ENCODE data around the gene HIRIP3. TPM values are rescaled to one million over a fixed set of nuclear protein-coding genes. Genes with fewer than 3 reads are reported as not detected.
"Not testable (repeated sequence)": the region's sequence is repeated elsewhere in the genome, so short reads cannot be mapped to it uniquely, and the experiment has no call there.

HIRIP3 gene
- polyA plus RNA-seq, 1 donor = 13.3 TPM

DNA sequence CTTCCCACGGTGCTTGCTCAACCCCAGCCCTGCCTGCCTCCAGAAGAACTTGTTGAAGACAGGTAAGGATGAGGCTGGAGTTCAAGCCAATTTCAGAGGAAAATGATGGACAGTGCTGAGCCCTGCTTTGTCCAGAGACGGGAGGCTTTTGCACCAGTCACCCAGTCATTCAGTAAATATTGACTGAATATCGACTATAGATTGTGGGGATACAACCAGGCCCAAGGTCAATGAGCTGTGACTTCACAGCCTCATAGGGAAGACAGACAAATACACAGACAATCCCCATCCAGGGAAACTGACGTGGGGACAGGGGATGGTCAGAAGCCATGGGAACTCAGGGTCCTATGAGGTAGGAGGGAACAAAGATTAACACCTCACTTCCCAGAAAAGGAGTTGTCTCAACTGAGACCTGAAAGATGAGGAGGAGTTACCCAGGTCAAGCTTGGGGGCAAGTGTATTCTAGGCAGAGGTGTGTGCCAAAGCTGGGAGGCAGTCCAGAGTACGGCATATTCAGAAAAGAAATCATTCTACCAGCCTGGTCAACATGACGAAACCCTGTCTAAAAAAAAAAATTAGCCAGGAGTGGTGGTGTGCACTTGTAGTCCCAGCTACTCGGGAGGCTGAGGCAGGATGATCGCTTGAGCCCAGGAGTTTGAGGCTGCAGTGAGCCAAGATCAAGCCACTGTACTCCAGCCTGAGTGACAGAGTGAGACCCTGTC is 21.3 kb upstream of the HIRIP3 start:
- DNase-seq (ENCODE audit: low read depth) = no peak

DNA sequence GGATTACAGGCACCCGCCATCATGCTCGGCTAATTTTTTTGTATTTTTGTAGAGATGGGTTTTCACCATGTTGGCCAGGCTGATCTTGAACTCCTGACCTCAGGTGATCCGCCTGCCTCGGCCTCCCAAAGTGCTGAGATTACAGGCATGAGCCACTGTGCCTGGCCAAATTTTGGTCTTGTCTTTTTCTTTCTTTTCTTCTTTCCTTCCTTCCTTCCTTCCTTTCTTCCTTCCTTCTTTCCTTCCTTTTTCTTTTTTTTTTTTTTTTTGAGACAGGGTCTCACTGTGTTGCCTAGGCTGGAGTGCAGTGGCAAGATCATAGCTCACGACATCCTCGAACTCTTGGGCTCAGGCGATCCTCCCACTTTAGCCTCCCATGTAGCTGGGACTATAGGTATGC is 20.0 kb upstream of the HIRIP3 start:
- not testable (repeated sequence) for DNase-seq (ENCODE audit: low read depth)

DNA sequence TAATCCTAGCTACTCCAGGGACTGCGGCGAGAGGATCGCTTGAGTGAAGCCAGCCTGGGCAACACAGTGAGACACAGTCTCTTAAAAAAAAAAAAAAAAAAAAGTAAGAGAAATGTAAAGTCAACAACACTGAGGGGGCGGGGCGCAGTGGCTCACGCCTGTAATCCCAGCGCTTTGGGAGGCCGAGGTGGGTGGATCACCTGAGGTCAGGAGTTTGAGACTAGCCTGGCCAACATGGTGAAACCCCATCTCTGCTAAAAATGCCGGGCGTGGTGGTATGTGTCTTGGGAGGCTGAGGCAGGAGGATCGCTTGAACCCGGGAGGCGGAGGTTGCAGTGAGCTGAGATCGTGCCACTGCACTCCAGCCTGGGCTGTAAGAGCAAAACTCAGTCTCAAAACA is 17.2 kb upstream of the HIRIP3 start:
- not testable (repeated sequence) for DNase-seq (ENCODE audit: low read depth)

DNA sequence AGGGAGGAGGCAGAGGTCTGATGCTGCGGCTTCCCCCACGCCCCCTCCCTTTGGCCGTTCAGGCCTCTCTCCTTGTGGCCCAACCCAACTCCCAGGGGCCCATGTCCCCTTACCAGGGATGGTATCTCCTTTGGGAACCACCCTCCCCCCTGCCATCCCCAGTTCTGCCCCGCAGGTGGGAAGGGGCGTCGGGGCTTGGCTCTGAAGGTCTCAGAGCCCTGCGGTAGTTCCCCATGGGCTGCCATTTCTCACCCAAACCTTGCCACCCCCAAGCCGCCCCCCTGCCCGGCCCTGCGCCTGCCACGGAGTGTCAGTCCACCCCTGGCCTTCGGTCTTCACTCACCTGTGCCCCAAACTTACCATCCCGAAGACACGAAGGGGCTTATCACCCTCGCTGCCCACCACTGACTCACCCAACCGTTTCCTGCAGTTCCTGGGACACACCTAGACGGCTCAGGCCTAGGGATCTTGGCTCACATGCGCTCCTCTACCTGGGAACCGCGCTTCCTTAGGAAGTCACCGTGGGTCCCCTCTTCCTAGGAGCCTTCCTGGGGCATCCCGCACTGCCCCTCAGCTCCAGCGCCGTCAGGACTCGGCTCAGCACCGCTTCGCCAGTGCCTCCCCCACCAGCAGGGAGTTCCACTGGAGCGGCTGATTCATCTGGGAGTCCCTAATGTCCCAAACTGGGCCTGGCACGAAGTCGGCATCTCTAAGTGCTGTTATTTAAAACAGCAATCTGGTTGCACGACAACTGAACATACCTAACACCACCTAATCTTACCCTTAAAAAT is 16.5 kb upstream of the HIRIP3 start:
- DNase-seq (ENCODE audit: low read depth) = no peak

DNA sequence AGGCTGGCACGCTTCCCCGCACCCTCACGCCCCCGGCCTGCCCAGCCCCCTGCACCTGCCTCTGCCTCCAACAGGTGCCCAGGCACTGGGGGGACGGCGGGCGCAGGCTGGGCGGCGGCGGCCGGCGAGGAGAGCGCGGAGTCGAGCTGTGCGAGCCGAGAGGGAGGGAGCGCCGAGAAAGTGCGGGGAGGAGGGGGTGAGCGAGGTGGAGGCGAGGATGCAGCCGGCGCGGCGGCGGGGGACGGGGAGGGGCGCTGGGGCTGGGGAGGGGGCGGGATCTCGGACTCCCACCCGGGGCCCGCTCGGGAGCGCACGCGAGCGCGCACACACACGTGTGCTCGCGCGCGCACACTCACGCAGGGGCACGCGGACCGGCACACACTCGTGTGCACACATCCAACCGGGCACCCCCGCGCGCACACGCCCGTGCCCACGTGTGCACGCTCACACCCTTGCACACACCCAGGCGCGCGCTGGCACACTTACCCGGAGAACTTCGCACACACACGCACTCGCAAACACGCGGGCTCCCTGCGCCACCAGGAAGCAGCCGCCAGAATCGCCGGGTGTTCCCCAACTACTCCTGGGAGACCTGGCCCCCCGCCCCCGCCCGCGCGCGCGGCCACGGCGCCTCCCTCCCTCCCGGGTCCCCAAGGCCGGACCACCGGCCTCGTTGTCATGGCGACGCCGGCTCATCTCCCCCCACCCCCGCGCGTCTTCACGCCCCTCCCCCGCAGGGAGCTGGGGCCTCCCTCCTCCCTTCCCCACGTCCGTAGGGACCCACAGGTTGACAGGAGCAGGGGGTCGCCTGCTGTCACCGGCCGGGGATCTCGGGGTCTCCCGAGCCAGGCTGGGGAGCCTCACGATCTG is 15.7 kb upstream of the HIRIP3 start, which contains the start of gene DOC2A:
Gene DOC2A (minus strand): TSS at position 184 of the 870 bp plus-strand sequence. CDS start 805 bp downstream, outside the sequence.
- no peak for DNase-seq (ENCODE audit: low read depth)

DNA sequence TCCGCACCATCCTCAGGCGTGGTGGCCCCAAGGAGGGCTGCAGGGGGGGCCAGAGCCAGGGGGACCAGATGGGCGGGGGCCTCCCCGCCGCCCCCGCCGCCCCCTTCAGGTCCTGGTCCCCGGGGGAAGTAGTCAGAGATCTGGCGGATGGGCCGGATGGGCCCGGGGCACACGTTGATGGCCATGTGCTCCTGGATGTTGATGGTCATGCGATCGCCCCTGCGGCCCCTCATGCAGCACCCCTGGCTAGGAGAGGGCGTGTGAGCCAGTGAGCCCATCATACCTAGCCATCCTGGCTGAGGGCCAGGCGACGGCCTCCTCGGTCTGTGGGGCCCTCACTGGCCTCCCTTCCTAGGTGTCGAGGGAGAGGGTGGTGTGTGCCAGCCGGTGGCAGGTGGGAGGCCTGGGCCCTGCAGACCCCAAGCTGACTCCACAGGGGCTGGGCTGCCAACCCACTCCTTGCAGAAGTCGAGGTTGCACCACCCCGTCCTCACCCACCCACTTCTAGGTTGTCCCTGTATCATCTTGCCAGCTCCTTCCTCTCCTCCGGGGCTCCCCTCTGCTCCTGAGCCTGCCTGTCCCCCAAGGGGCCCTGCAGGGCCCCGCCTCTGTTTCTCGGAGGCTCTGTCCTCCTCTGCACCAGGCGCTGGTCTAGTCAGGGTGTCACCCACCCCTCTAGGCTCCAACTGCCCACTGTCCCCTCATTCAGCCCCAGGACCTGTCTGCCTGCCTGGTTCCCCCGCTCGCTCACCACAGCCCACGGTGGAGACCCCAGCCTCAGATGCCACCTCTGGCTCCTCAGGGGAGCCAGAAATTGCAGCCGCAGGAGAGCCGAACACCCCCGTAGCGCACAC is 14.8 kb upstream of the HIRIP3 start:
- no peak for DNase-seq (ENCODE audit: low read depth)

DNA sequence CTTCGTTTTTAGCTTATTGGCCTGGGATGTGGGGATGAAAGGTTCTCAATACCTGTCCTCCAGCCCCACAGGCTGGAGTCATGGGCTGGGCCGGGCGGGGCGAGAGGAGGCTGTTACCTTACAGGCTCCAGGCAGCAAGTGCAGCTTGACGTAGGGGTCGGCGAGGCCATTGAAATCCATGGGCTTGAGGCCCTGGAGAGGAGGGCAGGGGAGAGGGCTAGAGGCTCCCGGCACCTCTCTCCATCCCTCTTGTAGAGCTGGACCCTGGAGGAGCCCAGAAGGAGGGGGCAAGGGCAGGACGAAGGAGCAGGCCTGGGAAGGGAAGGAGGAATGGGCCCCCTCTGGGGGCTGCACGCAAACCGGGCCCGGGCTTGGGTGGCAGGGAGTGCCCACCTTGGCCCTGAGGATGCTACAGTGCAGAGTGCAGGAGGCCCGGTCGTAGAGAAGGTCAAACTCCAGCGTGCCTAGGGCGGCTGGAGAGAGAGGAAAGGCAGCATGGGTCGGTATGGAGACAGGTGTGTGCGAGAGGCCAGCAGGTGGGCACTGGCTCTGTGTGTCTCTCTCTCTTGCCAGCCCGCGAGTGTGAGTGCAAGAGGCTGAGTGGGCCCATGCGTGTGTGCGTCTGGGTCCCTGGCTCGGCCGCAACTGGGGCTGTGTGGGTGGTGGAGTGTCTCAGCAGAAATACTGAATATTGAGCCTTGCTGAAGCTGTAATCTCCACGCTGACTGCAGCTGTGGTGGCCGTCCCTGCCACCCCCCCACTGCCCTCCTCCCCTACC is 13.9 kb upstream of the HIRIP3 start:
- DNase-seq (ENCODE audit: low read depth) = no peak

DNA sequence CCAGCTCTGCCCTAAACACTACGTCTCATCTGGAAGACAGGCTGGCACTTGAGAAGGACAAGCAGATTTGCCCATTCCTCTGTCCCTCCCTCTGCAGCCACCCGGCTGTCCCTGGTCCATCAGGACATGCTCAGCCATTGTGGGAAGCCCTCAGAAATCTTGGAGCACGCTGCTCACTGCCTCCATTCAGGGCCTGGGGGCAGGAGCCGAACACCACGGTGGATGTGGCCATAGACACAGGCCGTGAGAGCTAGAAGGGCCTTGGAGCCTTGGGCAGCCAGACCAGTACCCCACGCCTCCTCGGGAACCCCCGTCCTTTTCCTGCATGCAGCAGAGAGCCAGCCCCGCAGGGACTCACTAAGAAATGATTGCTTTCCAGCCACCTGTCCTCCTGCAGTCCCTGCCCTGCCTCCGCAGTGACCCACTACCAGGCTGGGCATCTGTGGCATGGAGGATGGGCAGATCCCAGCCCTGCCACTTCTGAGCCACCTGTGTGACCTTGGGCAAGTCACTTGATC is 12.0 kb upstream of the HIRIP3 start:
- no peak for DNase-seq (ENCODE audit: low read depth)

DNA sequence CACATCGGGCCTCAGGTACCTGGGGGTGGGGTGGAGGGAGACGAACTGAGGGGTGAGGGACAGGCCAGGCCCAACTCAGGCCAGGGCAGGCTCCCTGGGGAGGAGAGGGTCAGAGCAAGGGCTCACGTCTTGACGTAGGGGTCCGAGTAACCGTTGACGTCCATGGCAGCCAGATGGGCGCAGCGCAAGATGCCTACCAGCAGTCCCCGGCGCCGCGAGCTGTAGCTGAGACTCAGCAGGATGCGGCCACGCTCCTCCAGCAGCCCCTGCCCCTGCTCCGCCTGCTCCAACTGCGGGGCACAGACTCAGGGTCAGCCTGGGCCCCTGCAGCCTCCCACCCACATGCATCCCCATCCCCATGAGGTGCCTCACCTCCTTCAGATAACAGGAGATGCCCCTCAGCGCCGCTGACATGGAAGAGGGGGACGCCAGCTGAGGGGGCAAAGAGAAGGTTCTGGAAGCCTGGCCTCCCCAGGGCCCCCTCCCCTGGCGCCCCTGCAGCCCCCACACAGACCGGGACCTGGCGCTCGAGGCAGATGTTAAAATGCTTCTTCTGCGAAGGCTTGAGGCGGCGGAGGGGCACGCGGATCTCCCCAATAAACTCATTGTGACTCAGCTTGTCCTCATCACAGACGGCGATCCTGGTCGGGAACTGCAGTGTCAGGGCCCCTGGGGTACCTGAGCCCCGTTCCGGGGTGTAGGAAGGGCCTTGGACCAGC is 11.4 kb upstream of the HIRIP3 start:
- DNase-seq (ENCODE audit: low read depth) = no peak

DNA sequence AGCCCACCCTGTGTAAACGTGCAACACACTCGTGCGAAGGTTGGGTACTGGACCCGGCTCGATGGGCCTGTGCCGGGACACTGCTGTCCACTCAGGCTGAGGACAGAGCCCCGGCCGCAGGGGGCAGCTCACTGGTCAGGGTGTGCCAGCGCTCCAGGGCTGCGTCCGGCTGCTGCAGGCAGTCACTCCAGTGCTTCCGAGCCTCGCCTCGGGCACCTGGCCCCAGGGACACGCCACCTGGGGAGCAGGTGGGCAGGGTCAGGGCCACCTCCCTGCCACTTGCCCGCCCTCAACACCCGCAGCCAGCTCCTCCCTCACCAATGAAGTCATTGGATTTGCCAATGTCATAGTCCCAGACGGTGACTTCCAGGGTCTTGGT is 10.7 kb upstream of the HIRIP3 start:
- DNase-seq (ENCODE audit: low read depth) = no peak

DNA sequence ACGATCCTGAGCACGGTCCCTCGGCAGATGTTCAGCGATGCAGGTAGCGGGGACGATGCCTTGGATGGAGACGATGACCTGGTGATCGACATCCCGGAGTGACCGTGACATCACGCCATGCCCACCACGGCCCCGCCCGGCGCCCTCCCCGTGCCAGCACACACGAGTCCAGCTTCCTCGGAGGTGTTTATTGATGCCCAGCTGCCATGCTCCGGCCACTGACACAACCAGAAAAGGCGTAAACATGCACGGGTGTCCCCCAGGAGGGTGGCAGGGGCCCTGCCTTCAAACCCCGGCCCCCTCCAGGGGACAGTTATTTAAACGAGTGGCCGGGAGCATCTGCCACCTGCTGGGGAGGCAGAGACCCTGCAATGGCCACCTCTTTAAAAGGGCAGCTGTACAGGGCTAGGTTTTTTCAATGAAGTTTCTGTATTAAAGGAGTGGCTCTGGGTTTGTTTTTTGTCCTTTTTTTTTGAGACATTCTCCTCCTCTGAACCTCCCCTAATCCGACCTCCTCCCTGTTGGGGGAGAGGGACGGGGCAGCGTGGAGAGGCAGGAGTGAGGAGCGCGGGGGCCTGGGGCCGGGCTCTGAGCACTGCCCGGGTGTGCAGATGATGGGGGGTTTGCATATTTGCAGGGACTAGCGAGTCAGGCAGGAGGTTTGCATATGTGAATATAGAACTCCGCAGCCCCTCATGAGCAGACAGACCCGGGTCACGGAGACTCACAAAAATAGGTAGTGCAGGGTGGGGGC is 10.1 kb upstream of the HIRIP3 start:
- no peak for DNase-seq (ENCODE audit: low read depth)

DNA sequence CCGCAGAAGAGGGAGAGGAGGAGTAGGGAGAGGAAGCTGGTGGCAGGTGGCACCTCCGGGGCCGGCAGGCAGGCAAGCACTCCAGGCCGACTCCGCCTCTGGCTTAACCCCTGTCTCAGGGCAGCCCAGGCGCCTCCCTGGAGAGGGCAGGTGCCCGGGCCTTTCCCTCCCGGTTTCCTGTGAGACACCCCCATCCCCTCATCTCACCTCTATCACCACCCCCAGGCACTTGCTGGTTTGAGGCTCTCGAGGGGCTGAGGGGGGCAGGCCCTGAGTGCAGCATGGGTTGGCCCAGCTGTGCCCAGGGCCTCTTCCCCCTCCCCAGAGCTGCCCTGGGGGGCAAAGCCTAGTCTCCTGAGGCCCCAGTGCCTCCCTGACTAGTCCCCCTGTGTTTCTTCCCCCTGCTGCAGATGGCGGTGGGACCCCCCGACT is 9.4 kb upstream of the HIRIP3 start:
- DNase-seq (ENCODE audit: low read depth) = no peak

DNA sequence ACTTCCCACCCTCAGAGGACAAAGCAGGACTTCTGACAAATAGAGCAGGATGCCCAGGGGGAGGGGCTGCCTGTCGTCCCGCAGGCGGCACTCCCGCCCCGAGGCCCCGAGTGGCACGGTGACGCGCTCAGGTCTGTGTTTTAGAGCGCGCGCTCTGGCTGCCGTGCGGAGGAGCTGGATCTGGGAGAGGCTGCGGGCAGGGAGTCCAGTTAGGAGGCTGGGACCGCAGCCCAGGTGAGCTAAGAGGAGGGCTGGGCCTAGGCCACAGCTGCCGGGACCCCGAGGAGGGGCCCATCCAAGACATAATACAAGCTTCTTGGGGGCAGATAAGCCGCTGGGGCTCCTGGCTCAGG is 9.0 kb upstream of the HIRIP3 start:
- no peak for DNase-seq (ENCODE audit: low read depth)

DNA sequence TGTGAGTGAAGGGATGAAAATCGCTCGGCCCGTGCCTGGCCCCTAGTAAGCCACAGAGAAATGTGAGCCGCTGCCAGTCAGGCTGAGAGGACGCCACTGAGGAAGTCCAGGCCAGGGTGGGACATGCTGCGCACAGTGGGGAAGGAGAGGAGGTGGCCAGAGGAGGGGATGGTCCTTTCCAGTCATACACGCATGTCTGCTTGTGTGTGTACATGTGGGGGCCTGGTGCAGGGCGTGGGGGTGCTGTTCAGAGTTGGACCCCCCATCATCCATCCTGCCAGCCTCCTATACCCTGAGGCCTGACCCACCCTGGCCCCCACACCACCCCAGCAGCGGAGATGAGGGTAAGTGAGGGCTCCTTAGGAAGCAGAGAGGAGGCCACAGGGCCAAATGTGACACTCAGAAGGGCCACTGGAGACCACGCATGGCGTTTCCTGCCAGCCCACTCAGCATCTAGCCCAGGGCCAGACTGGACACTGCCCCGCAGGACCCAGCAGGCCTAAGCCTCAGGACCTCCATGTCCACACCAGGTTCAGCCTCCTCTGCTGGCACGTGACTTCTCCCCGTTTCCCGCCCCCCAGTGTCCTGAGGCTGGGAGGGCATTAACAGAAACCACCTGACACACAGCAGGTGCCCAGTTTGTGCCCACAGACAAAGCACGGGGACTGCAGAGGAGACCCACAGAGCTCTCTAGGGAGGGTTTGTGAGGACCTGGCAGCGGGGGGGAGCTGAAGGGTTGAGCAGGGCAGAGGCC is 8.4 kb upstream of the HIRIP3 start:
- no peak for DNase-seq (ENCODE audit: low read depth)

DNA sequence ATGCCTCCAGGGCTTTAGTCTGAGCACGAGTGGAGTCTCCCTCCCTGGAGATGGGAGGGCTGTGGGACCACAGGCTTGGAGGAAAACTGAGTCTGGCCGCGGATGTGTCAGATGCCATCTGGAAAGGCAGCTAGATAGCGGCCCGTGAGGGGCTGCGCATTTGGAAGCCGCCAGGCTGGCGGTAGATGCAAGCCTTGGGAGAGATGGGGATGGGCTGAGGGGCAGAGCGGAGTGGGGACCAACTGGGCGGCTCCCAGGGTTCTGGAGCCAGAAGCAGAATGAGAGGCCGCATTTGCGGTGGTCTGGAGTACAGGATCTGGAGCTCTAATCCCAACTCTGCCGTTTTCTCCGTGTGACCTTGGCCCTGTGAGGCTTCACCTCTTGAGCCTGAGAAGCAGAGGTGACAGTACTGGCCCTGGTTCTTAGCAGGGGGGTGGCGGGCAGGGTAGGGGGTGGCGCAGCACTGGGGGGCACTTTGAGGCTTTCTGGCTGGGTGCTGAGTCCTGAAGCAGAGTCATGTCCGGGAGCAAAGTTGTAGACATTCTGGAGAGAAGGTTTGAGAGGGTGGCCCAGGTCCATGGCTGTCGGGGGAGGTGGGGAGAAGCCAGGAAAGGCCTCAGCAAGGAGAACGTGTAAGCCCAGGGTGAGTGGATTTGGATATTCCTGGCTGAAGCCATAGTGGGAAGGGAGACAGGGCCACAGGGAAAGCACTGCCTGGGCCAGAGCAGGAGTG is 7.4 kb upstream of the HIRIP3 start:
- no peak for DNase-seq (ENCODE audit: low read depth)

DNA sequence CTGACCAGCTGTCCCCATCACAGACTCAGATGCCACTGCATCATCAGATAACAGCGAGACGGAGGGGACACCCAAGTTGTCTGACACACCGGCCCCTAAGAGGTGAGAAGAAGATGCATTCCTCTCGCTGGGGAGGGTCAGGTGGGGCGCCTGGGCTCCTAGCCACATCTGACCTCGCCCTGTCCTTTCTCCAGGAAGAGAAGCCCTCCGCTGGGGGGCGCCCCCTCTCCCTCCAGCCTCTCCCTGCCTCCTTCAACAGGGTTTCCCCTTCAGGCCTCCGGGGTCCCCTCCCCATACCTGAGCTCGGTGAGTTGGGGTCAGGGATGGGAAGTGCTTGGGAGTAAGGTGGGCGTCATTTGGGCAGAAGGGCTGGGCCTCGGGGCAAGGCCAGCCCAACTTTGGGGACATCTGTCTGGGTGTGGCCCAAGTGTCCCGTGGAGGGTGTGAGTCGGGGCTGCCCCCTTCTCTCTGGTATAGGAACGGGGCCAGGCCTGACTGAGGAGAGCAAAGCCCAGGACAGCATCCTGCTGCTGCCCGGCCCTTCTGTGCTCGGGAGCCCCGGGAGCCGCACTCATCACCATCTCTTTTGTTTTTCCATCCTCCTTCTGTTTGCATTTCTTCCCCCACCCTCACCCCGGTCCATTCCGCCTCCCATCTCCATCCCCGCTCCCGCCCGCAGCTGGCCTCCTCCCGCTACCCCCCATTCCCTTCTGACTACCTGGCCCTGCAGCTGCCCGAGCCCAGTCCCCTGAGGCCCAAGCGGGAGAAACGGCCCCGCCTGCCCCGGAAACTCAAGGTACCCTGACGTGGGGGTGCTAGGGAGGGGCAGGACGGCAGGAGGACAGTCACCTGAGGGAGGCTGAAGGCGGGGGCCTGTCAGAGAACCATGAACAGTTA is 5.6 kb upstream of the HIRIP3 start:
- DNase-seq (ENCODE audit: low read depth) = no peak

All from forelimb muscle (tissue), 1 donor.